NCI-H446 (cell line): ENCODE data around the gene COL8A2.

Experiments used
- DNase-seq, 2 experiments: peaks; one replicate each; lab custom pipeline; 2025; lab: John Stamatoyannopoulos, UW

The COL8A2 gene

DNA sequence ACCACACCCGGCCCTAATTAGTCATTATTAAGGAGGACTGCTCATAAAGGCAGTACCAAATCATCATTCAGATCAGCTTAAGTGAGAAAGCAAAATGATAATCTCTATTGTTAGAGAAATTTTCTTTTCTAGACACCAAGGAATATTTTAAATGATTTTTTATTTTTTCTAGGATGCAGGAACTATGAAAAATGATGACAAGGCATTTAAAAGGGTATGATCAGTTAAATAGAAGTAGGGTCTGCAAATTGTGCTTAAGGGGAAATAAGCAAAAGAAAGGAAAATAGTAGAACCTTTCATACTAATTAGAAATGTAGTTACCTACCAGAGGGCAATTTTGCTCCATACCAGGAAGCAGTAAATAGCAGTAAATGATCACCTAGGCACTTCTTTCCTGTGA, 62.7 kb downstream of the COL8A2 start:
- no peak for DNase-seq

GRCh38 chr1:36055706-36056105, 69.3 kb downstream of the COL8A2 start:
- DNase-seq, result no peak

GRCh38 chr1:36053978-36054377, 71.0 kb downstream of the COL8A2 start:
- DNase-seq, result no peak

DNA sequence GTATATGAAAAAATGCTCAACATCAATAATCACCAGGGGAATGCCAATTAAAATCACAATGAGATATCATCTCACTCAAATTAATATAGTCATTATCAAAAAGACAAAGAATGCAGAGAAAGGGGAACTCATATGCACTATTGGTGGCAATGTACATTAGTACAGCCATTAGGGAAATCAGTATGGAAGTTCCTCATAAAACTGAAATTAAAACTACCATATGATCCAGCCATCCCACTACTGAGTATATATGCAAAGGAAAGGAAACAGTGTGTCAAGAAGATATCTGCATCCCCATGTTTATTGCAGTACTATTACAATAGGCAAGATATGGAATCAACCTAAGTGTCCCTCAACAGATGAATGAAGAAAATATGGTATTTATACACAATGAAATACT, 73.2 kb downstream of the COL8A2 start:
- no peak for DNase-seq
